HG02870 (cell line): ENCODE results near the gene VEZF1.
A peak's percentile ranks its signal among the peaks of the same experiment; 100 is the strongest.

Experiments
- ATAC-seq: cut with Tn5 transposase; IDR thresholded peaks from one replicate; pipeline ENCODE4 v1.9.1; 2021; ENCODE audit warnings: mild to moderate bottlenecking, moderate library complexity; ENCODE audit not compliant: unreplicated experiment

Gene VEZF1, protein sequence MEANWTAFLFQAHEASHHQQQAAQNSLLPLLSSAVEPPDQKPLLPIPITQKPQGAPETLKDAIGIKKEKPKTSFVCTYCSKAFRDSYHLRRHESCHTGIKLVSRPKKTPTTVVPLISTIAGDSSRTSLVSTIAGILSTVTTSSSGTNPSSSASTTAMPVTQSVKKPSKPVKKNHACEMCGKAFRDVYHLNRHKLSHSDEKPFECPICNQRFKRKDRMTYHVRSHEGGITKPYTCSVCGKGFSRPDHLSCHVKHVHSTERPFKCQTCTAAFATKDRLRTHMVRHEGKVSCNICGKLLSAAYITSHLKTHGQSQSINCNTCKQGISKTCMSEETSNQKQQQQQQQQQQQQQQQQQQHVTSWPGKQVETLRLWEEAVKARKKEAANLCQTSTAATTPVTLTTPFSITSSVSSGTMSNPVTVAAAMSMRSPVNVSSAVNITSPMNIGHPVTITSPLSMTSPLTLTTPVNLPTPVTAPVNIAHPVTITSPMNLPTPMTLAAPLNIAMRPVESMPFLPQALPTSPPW

DNA sequence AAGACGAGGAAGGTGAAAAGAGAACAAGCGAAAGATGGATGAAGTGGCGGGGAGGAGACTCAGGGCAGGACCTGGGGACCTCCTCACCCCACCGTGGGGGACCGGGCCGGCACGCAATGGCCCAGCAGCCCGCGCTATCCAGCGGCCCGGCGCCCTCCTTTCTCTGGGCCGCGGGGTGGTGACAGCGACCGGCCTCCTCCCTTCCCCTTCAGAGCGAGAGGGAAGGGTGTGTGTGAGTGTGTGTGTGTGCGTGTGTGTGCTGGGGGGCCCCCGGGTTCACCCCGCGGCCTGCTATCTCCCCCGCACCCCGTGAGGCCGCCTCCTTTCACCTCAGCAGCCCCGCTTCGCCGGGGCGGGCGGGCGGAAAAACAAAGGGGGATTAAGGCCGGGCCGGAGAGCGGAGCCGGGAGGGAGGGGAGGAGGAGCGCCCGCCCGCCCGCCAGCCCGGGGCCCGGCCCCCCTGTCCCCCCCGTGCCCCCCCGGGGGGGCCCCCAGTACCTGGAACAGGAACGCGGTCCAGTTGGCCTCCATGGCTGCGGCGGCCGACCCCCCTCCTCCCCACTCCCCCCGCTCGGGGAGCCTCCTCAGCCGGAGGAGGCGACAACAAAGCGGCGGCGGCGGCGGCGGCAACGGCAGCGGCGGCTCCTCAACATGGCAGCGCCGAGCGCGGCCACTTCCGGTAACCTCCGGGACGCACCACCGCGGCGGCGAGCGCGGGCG, at the start of gene VEZF1:
VEZF1 (minus strand) TSS at position 674 of the 720 bp plus-strand sequence; CDS start at position 531, 143 bp downstream.
- ATAC-seq = peak; percentile 49

DNA sequence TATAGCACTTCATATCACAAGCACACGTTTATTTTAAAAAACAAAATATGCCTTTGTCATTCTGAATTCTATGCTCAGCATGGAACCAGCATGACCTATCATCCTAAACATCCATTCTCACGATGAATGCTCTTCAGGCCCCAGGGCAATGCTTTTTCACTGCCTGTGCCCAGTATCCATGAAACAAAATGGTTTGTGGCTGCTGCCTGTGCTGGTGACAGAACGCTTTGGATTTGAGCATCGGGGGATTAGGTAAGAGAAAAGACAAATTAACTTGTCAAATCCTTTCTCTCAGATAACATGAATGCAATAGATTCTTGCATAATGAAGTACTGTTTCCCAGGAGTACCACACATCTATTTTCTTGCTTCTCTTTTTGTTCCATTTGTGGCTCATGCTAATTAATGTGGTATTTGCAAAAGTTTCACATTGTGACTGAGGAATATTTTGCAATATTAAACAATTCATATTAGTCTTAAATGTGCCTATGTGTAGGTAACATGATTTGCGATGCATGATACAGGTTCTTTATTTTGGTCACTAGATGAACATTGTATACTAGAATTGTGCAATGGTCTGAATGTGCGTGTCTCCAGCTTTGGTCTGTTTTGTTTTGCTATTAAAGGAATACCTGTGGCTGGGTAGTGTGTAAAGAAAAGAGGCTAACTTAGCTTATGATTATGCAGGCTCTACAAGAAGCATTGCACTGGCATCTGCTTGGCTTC, 44.8 kb upstream of the VEZF1 start:
- ATAC-seq = no peak

DNA sequence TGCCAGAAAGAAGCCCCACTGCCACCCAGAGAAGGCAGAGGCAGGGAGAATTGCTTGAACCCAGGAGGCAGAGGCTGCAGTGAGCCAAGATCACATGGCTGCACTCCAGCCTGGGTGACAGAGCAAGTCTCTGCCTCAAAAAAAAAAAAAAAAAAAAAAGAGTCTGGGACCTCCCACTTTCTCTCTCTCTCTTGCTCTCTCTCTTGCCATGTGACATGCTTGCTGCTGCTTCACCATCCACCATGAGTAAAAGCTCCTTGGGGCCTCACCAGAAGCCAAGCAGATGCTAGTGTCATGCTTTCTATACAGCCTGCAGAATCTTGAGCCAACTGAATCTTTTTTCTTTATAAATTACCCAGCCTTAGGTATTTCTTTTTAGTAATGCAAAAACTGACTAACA, 40.5 kb upstream of the VEZF1 start:
- no peak for ATAC-seq

DNA sequence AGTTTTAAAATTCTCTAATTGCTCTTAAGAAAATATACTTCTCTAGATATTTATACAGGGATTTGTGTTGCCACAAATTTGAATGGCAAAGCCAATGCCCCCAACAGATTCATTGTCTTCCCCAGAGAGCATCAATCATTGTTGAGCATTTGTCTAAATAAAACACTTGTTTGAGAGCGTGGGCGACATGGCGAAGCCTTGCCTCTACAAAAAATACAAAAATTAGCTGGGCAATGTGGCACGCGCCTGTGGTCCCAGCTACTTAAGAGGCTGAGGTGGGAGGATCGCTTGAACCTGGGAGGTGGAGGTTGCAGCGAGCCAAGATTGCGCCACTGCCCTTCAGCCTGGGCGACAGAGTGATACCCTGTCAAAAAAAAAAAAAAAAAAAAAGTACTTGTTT, 32.3 kb upstream of the VEZF1 start:
- no peak for ATAC-seq

DNA sequence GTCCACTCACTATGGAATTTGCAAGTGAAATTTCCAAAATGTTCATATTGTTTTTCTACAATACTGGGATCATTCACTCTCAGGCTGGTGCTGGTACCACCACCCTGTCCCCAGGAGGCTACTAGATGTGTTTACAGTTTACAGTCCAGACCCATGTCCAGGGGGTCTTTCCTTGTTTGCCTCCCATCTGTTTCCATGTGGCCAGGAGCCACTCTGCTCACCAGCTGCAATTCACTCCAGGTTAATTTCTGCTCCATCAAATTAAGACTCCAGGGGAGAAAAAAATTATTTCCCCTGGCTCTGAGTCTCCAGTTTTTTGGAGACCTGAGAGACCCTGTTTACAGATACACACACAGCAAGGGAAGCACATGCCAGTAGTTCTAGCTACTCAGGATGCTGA, 31.5 kb upstream of the VEZF1 start:
- ATAC-seq = no peak

DNA sequence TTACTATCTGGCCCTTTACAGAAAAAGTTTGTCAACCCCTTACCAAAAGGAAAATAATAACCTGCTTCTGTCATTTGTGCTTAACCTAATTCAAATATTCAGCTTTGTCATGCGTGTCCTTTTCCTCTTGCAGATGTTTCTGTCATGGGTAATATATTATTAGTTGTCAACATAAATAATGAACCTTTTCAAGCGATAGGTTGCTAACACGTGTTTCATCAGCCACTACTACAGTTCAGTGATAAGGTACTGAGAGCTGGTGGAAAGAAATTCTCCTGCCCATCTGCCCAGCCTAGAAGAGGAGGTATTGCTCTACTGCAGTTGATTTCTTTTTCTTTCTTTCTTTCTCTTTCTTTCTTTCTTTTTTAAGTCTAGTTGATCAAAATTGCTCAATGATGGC, 31.0 kb upstream of the VEZF1 start:
- ATAC-seq = no peak

DNA sequence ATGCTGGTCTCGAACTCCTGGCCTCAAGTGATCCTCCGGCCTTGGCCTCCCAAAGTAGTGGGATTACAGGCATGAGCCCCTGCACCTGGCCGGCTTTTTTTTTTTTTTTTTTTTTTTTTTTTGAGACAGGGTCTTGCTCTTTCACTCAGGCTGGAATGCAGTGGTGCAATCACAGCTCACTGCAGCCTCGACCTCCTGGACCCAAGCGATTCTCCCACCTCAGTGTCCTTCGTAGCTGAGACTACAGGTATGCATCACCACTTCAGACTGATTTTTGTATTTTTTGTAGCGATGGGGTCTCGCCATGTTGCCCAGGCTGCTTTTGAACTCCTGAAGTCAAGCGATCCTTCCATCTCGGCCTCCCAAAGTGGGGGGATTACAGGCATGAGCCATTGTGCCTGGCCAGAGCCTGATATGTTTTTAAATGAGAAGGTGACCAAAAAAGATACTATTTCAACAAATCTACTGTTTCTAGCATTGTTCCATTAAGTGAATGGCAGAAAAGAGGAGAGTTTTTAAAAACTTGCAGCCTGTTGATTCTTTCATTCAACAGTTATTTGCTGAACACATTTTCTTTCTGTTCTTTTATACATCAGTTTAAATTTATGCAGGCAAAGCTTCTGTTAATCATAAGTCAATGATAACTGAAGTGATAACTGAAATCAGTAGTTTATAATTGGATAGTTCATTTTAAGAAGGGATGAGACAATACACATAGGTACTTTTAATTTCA, 22.2 kb upstream of the VEZF1 start:
- ATAC-seq = no peak

DNA sequence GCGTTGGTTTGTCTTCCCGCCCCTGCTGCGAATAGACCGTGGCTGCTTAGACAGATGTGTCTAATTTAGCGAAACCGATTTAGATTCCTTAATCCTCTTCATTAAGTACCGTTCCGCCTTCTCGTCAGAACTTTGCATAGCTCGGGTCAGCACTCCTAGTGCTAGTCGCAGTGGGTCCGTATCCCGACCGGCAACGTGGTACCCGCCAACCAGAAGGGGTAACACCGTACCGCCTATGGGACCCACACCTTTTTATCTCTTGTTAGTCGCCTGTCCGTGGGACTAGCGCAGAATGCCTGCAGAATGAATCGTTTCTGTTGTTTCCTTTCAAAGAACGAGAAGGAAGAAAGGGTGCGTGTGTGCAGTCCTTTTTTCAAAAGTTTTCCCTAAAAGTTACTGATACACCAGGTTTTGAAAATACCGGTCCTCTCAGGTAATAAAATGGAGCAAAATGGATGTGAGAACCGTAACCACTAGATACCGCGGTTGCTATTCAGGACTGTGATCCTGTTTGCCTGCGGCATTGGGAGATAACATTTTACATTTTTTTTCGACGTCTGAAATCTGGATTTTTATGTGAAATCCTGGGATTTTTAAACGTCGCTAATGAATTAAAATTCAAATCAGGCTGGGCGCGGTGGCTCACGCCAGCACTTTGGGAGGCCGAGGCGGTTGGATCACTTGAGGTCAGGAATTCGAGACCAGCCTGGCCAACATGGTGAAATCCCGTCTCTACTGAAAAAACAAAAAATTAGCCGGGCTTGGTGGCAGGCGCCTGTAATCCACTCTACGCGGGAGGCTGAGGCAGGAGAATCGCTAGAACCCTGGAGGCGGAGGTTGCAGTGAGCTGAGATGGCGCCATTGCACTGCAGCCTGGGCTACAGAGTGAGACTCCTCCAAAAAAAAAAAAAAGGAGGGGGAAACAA, 20.0 kb upstream of the VEZF1 start:
- peak; percentile 29 for ATAC-seq

DNA sequence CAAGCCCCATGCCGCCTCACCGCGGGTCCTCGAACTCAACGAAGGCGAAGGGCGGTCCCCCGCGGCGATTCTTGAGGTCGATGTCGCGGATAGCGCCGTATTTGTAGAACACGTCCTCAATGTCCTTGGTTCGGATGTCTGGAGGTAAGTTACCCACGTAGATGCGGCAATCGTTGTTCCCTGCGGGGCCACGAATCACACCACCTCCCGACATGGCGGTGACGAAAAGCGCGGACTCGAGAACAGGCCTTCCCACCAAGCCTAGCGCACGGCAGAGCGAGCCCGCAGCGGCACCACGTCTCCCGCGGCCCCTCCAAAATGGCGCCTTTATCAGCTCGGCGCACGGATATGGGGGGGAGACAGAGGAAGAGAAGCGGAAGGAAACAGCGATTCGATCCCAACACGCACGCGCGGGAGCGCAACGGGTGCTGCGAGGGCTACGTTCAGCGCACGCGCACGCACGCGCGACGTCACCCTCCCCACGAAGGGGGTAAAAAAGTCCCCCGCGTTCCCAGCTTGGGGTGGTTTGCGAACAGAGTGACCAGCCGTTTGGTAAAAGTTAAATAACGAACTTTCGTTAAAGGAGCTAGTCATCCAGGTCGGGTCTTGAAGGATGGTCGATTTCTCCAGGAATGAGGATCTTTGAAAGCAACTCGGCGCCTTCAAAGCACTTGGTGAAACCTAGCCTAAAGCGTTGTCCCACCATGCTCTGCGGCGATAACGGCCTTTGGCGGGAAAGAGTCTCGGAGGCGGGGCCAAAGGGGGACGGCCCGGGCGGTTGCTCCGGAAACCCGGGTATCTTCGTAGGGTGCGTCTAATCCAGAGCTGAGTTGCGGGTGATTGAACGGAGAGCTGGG, 19.1 kb upstream of the VEZF1 start, which contains the start of gene SRSF1:
SRSF1 (minus strand) TSS at position 323 of the 857 bp plus-strand sequence; CDS start at position 214, 109 bp downstream.
- peak; percentile 85 for ATAC-seq

DNA sequence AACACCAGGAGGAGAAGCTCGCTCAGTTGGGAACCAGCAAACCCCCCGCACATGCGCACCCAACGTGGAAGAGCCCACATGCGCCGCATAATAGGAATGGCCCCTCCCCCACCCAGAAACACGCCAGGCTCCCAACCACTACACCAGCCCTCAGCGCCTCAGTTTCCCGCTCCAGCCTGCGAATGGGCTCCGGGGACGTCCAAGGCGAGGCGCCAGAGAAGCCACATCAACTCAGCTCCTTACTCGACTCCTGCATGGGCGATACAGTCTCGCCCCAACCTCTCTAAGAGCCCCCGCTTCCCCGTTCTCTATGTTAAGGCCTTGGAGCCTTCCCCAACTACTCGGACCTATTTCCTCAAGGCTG, 18.5 kb upstream of the VEZF1 start:
- no peak for ATAC-seq

DNA sequence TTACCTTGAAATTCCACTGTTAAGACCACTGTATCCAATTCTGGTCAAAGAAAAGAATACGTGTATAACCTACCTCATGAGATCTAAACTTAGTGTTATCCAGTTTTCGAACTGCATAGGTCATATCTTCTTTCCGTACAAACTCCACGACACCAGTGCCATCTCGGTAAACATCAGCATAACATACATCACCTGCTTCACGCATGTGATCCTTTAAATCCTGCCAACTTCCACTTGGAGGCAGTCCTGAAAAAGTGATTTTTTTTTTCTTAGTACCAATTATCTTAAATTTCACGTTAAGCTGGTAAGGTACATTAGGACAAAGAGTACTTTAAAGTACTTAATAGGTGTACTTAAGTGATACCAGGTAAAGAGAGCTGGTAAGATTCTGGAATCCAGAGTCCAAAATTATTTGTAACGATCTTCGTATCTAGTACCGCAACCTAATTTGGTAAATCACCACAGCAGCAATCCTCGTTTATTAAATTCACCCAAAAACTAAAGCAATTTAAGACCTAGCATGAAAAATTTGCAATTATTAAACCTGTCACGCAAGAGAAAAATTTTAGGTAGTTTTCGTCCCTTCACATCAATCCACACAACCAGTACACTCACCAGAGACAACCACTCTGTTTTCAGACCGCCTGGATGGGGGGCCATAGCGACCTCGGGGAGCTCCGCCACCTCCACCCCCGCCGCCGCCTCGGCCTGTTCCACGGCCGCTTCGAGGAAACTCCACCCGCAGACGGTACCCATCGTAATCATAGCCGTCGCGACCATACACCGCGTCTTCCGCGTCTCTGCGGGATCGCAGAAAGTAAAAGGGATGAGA, 17.9 kb upstream of the VEZF1 start:
- no peak for ATAC-seq

DNA sequence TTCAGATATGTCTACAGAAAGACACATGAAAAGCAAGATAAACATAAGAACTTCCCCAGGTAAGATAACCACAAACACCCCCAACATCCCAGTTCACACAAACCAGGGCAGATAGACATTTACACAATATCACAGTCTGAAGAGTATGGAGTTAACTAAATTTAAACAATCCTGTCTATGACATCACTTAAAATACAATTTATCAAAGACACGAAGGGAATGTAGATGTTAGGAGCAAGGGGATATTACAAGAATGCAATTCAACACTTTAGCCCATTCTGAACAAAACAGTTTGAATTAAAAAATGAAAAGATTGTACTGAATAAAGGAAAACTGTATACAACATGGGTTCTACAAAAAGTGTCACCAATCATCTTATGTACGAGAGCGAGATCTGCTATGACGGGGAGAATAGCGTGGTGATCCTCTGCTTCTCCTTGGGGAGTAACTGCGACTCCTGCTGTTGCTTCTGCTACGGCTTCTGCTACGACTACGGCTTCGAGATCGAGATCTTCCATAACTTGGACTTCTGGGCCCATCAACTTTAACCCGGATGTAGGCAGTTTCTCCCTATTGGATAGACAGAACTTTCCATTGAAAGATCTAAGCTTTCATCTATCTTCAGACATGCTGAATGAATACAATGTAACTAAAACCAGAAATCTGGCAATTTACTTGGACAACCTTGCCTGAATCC, 17.1 kb upstream of the VEZF1 start:
- no peak for ATAC-seq

DNA sequence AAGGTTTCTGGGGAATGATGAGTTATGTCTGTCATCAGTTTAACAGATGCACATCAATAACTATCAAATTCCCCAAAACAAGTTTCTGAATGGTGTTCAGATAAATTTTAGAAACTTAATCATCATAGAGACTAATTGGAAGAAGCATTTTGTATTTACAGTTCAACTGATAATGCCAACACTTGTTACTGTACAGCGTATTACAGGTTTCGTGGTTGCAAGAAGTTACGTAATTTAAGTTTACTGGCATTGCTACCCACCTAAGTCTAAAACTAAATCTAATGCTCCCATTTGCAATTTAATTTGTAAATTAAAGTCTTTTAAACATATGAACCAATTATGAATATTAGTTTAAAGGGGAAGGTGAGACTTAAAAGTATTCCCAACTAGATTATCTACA, 16.0 kb upstream of the VEZF1 start:
- ATAC-seq = no peak

DNA sequence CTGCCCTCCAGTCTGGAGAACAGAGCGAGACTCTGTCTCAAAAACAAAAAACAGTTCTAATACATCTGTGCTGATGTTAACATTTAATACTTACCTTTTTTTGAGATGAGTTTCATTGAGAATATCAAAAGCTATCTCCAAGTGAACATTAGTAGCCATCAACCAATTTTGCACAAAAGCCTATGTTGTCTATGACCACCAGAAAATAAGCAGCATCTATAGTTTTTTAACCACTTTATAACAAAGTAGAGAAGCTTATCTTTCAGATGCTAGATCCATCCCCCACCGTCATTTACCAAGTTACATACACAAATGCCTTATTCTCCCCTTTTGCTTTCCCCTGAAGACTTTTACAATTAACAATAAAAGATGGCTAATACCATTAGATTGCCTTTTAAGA, 14.9 kb upstream of the VEZF1 start:
- ATAC-seq = no peak

DNA sequence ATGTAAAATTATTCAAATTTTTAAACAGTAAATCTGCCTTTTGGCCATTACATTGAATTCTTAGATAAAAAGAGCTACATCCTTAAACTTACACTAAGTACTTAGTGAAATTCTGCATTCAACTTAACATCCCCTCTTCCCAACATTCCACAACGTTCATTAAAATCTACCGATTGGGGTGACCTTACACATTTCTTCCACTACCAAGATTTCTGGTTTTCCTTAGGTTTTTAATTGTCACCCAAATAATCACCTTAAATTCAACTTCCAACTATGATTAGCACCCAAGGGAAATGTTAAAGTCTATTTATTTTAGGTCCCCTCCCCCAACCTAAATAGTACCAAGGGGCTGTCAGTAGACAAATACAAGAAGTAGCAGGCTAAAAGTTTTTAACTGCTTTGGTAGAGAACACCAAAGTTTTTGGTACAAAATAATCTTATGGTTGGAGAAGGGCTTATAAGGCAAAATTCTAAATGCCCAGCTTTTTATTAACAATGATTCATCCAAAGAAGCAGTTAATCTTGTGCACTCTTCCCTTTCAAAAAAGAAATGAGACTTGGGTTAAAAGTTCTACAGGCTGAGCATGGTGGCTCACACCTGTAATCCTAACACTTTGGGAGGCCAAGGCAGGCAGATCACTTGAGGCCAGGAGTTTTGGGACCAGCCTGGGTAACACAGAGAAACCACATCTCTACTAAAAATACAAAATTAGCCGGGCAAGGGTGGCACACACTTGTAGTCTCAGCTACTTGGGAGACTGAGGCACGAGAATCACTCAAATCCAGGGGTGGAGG, 14.3 kb upstream of the VEZF1 start:
- no peak for ATAC-seq

DNA sequence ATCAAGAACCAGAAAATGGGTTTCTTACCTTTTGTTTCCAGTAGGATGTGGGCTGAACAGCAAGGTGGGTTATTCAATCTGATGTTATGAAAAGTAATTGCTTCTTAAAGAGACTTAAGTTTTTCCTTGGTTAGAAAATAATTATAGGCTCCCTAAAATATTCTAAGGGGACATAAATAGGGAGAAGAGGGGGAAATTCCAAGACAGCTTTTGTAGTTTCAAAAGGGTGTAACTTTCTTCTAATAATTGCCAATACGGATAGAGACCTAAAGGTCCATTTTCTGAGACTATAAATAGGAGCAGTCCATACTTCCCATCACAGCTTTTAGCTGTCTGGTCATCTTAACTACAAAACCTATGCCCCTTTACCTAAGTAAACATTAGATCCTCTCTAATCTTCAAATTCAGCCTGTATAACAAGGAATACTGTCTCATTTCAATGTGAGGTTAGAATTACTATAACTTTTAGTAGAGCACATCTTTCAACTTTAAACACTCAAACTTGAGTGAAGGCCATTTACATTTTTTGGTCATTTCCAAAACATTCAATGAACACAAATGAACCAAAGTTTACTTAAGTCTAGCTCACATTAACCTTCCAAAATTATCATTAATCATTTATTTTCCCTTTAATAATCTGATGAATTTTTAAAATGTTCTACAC, 13.5 kb upstream of the VEZF1 start:
- ATAC-seq = no peak
